Uterus (tissue), 4 donors: Measurements from ENCODE around the gene KMT2C. TPM values are rescaled to one million over a fixed set of nuclear protein-coding genes. Genes with fewer than 3 reads are reported as not detected.
"Not testable (repeated sequence)": the region's sequence is repeated elsewhere in the genome, so short reads cannot be mapped to it uniquely, and the experiment has no call there.

Source experiments
- DNase-seq, 2 donors: peaks; one replicate each; pipeline ENCODE4 v3.0.0-alpha.2; 2019 to 2020
- H3K27ac ChIP-seq, 2 donors: fragments of 200-600 bp; sonication (generic); 1 replicate in 1 of 2; 2 replicates in 1 of 2; pipeline ENCODE4 v1.5.1; 2016 to 2018
- H3K27me3 ChIP-seq, 2 donors: fragments of 200-600 bp; sonication (generic); one replicate each; pipeline ENCODE4 v1.5.1; 2018 to 2019; ENCODE audit warnings: control low read depth in 1 of 2
- H3K36me3 ChIP-seq, 2 donors: fragments of 200-600 bp; sonication (generic); one replicate each; pipeline ENCODE4 v1.5.1; 2019; ENCODE audit warnings: control low read depth in 1 of 2
- H3K4me1 ChIP-seq, 2 donors: fragments of 200-600 bp; sonication (generic); one replicate each; pipeline ENCODE4 v1.5.1; 2018 to 2019; ENCODE audit warnings: control low read depth in 1 of 2
- H3K4me3 ChIP-seq, 2 donors: fragments of 200-600 bp; sonication (generic); 1 replicate in 1 of 2; 2 replicates in 1 of 2; pipeline ENCODE4 v1.5.1; 2018 to 2019; ENCODE audit warnings: mild to moderate bottlenecking in 1 of 2
- H3K9me3 ChIP-seq, 2 donors: fragments of 200-600 bp; sonication (generic); one replicate each; pipeline ENCODE4 v1.5.1; 2019; ENCODE audit warnings: control low read depth in 1 of 2
- CTCF ChIP-seq, 4 experiments: fragments of 200-600 bp in 2 of 4; fragments of 450-650 bp in 2 of 4; sonication (generic) in 2 of 4; IDR thresholded peaks; one replicate each; pipeline ENCODE4 v1.5.1; 2016 to 2019; ENCODE audit warnings: antibody characterized with exemption in 4 of 4, mild to moderate bottlenecking in 2 of 4, moderate library complexity in 1 of 4
- POLR2A ChIP-seq, 2 donors: fragments of 450-650 bp; IDR thresholded peaks; one replicate each; pipeline ENCODE4 v1.6.1; 2016; ENCODE audit warnings: antibody characterized with exemption in 2 of 2, mild to moderate bottlenecking in 1 of 2, moderate library complexity in 1 of 2
- intact Hi-C: fragments of 100-400 bp; cut with DNase I; formaldehyde crosslinking; loops from one replicate; pipeline ENCODE4 v1.15.1; 2023; ENCODE audit warnings: low total_unique reads
- total RNA-seq, 4 donors: library from RNA; depleted of rRNA in 3 of 4; stranded (reverse); fragments of >200 nt in 3 of 4; gene quantifications; one replicate each; pipeline versions ENCODE4 v1.1.0 to v1.2.4, GENCODE V29; 2014 to 2023
- donor health status: DM: yes; HTN: yes; CAD: no.

Gene KMT2C
- total RNA-seq, 4 donors from 2014 or later, result 30.5 to 177 (median 90.0) TPM

DNA sequence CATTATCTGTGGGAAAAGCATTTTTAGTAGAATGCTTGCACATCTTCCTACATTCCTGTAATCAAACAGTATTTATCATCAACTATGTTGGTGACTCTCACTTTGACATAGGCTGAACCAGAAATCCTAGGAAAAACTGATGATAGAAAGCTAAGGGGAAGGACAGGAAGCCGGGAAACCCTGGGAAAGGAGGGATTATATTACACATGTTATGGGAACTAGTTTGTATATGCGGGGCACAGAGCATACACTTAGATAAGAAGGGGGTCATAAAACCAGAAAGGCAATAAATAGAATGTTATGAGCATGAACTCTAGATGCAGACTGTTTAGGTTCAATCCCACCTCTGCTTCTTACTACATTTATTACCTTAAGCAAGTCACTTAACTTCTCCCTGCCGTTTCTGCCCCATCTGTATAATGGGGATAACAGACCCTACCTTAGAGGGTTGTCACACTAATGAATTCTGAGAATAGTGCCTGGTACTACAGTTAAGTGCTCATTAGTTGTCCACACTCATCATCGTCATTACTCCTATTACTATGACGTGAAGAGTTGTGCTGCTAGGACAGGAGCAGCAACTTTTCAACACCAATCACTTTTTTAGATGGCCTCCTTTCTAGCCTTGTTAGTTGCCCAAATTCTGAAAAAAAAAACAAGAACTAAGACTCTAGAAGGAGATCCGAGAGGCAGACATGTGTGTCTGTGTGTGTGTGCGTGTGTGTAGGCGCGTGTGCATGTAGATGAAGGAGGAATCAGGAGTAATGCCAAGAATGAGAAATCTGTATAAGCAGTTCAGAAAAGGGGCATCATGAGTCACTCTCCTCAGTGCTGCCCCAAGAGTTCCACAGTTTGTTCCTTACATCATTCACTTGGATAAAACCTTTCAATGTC lies 52.2 kb downstream of the KMT2C start:
- Histone ChIP-seq H3K36me3 (no peaks in the 10 kb centered on the region), H3K9me3 (no peaks in the 10 kb centered on the region), H3K4me1 (peaks cover 0 to 6% of the 10 kb centered on the region in 2 donors), H3K27me3 (no peaks in the 10 kb centered on the region), H3K4me3 (no peak overlapping the region), H3K27ac (no peak overlapping the region)
- DNase-seq, result no peak
- intact Hi-C loops, result no loop called here
- no peak for TF ChIP-seq CTCF (IDR thresholded peaks at IDR 0.05)
- TF ChIP-seq POLR2A (IDR thresholded peaks at IDR 0.05), result no peak

DNA sequence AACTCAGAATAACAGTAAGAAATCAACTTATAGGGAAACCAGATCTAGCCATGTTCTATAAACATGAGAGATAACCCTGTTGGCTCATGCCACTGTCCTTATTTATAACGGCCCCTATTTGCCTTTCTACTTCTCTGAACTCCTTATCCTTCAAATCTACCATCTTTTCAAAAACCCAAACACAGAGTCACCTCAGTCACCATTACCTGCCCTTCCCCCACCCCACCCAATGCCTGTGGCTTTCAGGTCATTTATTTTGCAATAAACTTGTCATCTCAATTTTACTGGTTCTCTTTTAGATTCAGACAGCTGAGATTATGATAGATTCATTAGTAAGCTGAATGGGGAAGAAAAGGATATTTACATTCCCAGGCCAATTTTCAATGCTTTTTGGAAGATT lies 53.6 kb downstream of the KMT2C start:
- intact Hi-C loops, result no loop called here
- no peaks in the 10 kb centered on the region for H3K27me3 ChIP-seq
- no peaks in the 10 kb centered on the region for H3K9me3 ChIP-seq
- H3K36me3 ChIP-seq, result no peaks in the 10 kb centered on the region
- H3K27ac ChIP-seq, result no peak overlapping the region
- no peak for TF ChIP-seq CTCF (IDR thresholded peaks at IDR 0.05)
- no peak for TF ChIP-seq POLR2A (IDR thresholded peaks at IDR 0.05)
- no peak overlapping the region for H3K4me3 ChIP-seq
- peaks cover 0 to 6% of the 10 kb centered on the region in 2 donors for H3K4me1 ChIP-seq
- DNase-seq, result no peak

- H3K4me3 ChIP-seq, H3K27me3 ChIP-seq, H3K36me3 ChIP-seq, DNase-seq, H3K27ac ChIP-seq, intact Hi-C loops, H3K4me1 ChIP-seq, H3K9me3 ChIP-seq: not testable (repeated sequence)
Observed at GRCh38 chr7:152380931-152381578, 54.7 kb downstream of the KMT2C start.

DNA sequence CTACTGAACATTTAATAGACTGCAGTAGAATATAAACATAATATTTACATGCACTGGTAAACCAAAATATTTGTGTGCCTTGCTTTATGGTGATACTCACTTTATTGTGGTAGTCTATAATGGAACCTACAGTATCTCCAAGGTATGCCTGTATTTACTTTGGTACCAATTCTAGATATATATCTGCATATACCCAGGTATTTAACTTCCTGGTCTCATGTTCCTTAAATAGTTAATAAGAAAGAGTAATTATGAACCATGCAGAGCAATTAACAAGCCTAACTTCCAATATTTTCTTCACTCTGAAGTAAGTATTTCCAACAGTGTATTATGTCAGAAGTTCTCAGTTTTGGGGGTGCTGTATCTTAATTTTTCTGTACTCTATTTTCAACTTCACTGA lies 57.3 kb downstream of the KMT2C start:
- H3K9me3 ChIP-seq, DNase-seq, H3K4me3 ChIP-seq, H3K36me3 ChIP-seq, H3K27ac ChIP-seq, intact Hi-C loops, H3K27me3 ChIP-seq, H3K4me1 ChIP-seq: not testable (repeated sequence)

GRCh38 chr7:152376716-152377484 lies 58.9 kb downstream of the KMT2C start:
- H3K27me3 ChIP-seq, H3K27ac ChIP-seq, H3K9me3 ChIP-seq, H3K4me1 ChIP-seq, H3K4me3 ChIP-seq, DNase-seq, H3K36me3 ChIP-seq, intact Hi-C loops: not testable (repeated sequence)

DNA sequence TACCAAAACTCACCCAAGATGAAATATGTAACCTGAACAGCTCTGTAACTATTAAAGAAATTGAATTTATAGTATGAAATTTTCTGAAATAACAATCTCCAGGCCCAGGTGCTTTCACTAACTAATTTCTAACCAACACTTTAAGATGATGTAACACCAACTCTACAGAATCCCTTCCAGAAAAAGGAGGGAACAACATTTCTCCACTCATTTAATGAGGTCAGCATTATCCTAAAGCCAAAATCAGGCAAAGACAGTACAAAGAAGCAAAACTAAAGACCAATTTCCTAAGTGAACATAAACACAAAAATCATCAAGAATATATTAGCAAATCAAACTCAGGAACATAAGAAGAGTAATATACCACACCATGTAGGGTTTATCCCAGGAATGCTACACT lies 65.5 kb downstream of the KMT2C start:
- Histone ChIP-seq H3K4me3 (no peak overlapping the region), H3K27ac (no peak overlapping the region), H3K36me3 (no peaks in the 10 kb centered on the region), H3K27me3 (no peaks in the 10 kb centered on the region), H3K9me3 (no peaks in the 10 kb centered on the region), H3K4me1 (no peaks in the 10 kb centered on the region)
- TF ChIP-seq CTCF (IDR thresholded peaks at IDR 0.05) (no peak), POLR2A (IDR thresholded peaks at IDR 0.05) (no peak)
- no peak for DNase-seq
- intact Hi-C loops, result no loop called here
